CD4-positive, CD25-positive, alpha-beta regulatory T cell (primary cell): ENCODE results near the gene PRR19. TPM values are rescaled to one million over a fixed set of nuclear protein-coding genes. Genes with fewer than 3 reads are reported as not detected.
A peak's percentile ranks its signal among the peaks of the same experiment; 100 is the strongest.

ENCODE experiments used
- ATAC-seq, 2 donors: fragments of 150-1000 bp; cut with Tn5 transposase; one replicate each; pipeline ENCODE4 v1.10.0; 2021; ENCODE audit warnings: low read depth in 2 of 2, moderate number of reproducible peaks in 2 of 2, moderate library complexity in 1 of 2
- DNase-seq, 3 donors: peaks; one replicate each; pipeline versions ENCODE4 v3.0.0 to v3.0.0-alpha.2; 2012 to 2022; ENCODE audit warnings: mixed read lengths in 1 of 3
- H3K27ac ChIP-seq: one replicate; pipeline ENCODE4 v1.7.0; 2013; ENCODE audit warnings: mild to moderate bottlenecking, low read length; ENCODE audit not compliant: insufficient read depth, poor library complexity, severe bottlenecking
- H3K27me3 ChIP-seq: one replicate; pipeline ENCODE4 v1.7.0; 2013; ENCODE audit warnings: low read length; ENCODE audit not compliant: control insufficient read depth, insufficient read depth
- H3K36me3 ChIP-seq: one replicate; pipeline ENCODE4 v1.7.0; 2013; ENCODE audit warnings: mild to moderate bottlenecking, low read length, moderate library complexity; ENCODE audit not compliant: control insufficient read depth, insufficient read depth
- H3K4me1 ChIP-seq: 2 replicates; pipeline ENCODE4 v1.7.0; 2013; ENCODE audit warnings: mild to moderate bottlenecking, low read length; ENCODE audit not compliant: insufficient read depth, control insufficient read depth, poor library complexity, severe bottlenecking
- H3K4me3 ChIP-seq: one replicate; pipeline ENCODE4 v1.7.0; 2013; ENCODE audit warnings: low read depth, mild to moderate bottlenecking, low read length, moderate library complexity
- H3K9me3 ChIP-seq, 2 experiments: 1 replicate in 1 of 2; 2 replicates in 1 of 2; pipeline ENCODE4 v1.7.0; 2013; ENCODE audit warnings: low read length in 2 of 2, mild to moderate bottlenecking in 1 of 2, moderate library complexity in 1 of 2; ENCODE audit not compliant: control insufficient read depth in 2 of 2
- H3K27ac Mint-ChIP-seq, 3 donors: one replicate each; pipeline ENCODE4 v1.8.0; 2020 to 2022; ENCODE audit warnings: mild to moderate bottlenecking in 3 of 3, mixed read lengths in 3 of 3, moderate library complexity in 2 of 3
- H3K27me3 Mint-ChIP-seq: one replicate; pipeline ENCODE4 v1.8.0; 2022; ENCODE audit warnings: mild to moderate bottlenecking, mixed read lengths
- H3K36me3 Mint-ChIP-seq: one replicate; pipeline ENCODE4 v1.8.0; 2020; ENCODE audit warnings: mixed read lengths
- H3K4me1 Mint-ChIP-seq, 4 donors: one replicate each; pipeline ENCODE4 v1.8.0; 2020 to 2022; ENCODE audit warnings: mixed read lengths in 4 of 4, mild to moderate bottlenecking in 1 of 4
- H3K4me3 Mint-ChIP-seq, 4 donors: one replicate each; pipeline ENCODE4 v1.8.0; 2020 to 2022; ENCODE audit warnings: mild to moderate bottlenecking in 4 of 4, mixed read lengths in 4 of 4, moderate library complexity in 3 of 4
- H3K9me3 Mint-ChIP-seq, 7 donors: one replicate each; pipeline ENCODE4 v1.8.0; 2020 to 2022; ENCODE audit warnings: mixed read lengths in 7 of 7, mild to moderate bottlenecking in 3 of 7, moderate library complexity in 2 of 7
- polyA plus RNA-seq, 4 donors: library from polyadenylated mRNA; unstranded; fragments of 300-500 nt; fragmentation: Illumina TruSeq; gene quantifications; one replicate each; pipeline ENCODE4 v1.2.3, GENCODE V29; 2021
- total RNA-seq: library from RNA; stranded (reverse); gene quantifications from one replicate; pipeline ENCODE4 v1.2.3, GENCODE V29; 2022

PRR19 gene
- total and polyA plus RNA-seq, 5 donors from 2014 or later = 0.10 to 0.83 (median 0.21) TPM; not detected in 1

- no peaks in the 10 kb centered on the region for H3K27me3 ChIP-seq
- Mint-ChIP-seq H3K4me1 (peaks cover 0 to 55% (median 34%) of the 10 kb centered on the region in 4 donors), H3K27ac (no peak overlapping the region), H3K27me3 (no peaks in the 10 kb centered on the region), H3K36me3 (peaks cover 14% of the 10 kb centered on the region), H3K9me3 (peaks cover 0 to 2% (median 0%) of the 10 kb centered on the region in 7 donors), H3K4me3 (peak overlapping the region in 1 of 4 donors; percentile 19)
- no peak overlapping the region for H3K27ac ChIP-seq
- peaks cover 11% of the 10 kb centered on the region for H3K36me3 ChIP-seq
- no peak for ATAC-seq
- H3K4me3 ChIP-seq = no peak overlapping the region
- H3K9me3 ChIP-seq = no peaks in the 10 kb centered on the region
- no peak for DNase-seq
- H3K4me1 ChIP-seq = peaks cover 43% of the 10 kb centered on the region
Observed at GRCh38 chr19:42273407-42274064, 28.4 kb upstream of the PRR19 start.

- H3K36me3 ChIP-seq = peaks cover 11% of the 10 kb centered on the region
- no peaks in the 10 kb centered on the region for H3K27me3 Mint-ChIP-seq
- ATAC-seq (no peak), DNase-seq (no peak)
- H3K4me1 ChIP-seq = peaks cover 49% of the 10 kb centered on the region
- H3K4me3 Mint-ChIP-seq = no peak overlapping the region
- no peaks in the 10 kb centered on the region for H3K27me3 ChIP-seq
- H3K27ac ChIP-seq = no peak overlapping the region
- H3K9me3 ChIP-seq = no peaks in the 10 kb centered on the region
- peak overlapping the region in 1 of 3 donors; percentile 75 for H3K27ac Mint-ChIP-seq
- H3K9me3 Mint-ChIP-seq = peaks cover 0 to 2% (median 0%) of the 10 kb centered on the region in 7 donors
- H3K4me3 ChIP-seq = no peak overlapping the region
- peaks cover 14% of the 10 kb centered on the region for H3K36me3 Mint-ChIP-seq
- peaks cover 0 to 61% (median 38%) of the 10 kb centered on the region in 4 donors for H3K4me1 Mint-ChIP-seq
Observed at GRCh38 chr19:42274065-42274682, 27.8 kb upstream of the PRR19 start.

- Mint-ChIP-seq H3K4me3 (peak overlapping the region in 3 of 4 donors; percentile 9 to 56 (median 48)), H3K4me1 (peaks cover 4 to 60% (median 38%) of the 10 kb centered on the region in 4 donors), H3K9me3 (peaks cover 0 to 2% (median 0%) of the 10 kb centered on the region in 7 donors), H3K27ac (peak overlapping the region in 2 of 3 donors; percentile 75 to 77), H3K27me3 (no peaks in the 10 kb centered on the region), H3K36me3 (peaks cover 14% of the 10 kb centered on the region)
- no peaks in the 10 kb centered on the region for H3K27me3 ChIP-seq
- DNase-seq (no peak), ATAC-seq (no peak)
- H3K36me3 ChIP-seq = peaks cover 11% of the 10 kb centered on the region
- H3K27ac ChIP-seq = no peak overlapping the region
- peaks cover 51% of the 10 kb centered on the region for H3K4me1 ChIP-seq
- no peaks in the 10 kb centered on the region for H3K9me3 ChIP-seq
- H3K4me3 ChIP-seq = no peak overlapping the region
Observed at GRCh38 chr19:42275103-42275502, 26.8 kb upstream of the PRR19 start.

GRCh38 chr19:42275517-42275916 is 26.4 kb upstream of the PRR19 start:
- DNase-seq (no peak), ATAC-seq (no peak)
- Histone ChIP-seq H3K4me3 (no peak overlapping the region), H3K4me1 (peaks cover 47% of the 10 kb centered on the region), H3K9me3 (no peaks in the 10 kb centered on the region), H3K27me3 (no peaks in the 10 kb centered on the region), H3K27ac (no peak overlapping the region), H3K36me3 (peaks cover 11% of the 10 kb centered on the region)
- peak overlapping the region in 1 of 4 donors; percentile 57 for H3K4me3 Mint-ChIP-seq
- H3K36me3 Mint-ChIP-seq = peaks cover 14% of the 10 kb centered on the region
- peaks cover 4 to 57% (median 35%) of the 10 kb centered on the region in 4 donors for H3K4me1 Mint-ChIP-seq
- H3K9me3 Mint-ChIP-seq = peaks cover 0 to 2% (median 0%) of the 10 kb centered on the region in 7 donors
- peak overlapping the region in 2 of 3 donors; percentile 77 to 84 for H3K27ac Mint-ChIP-seq
- H3K27me3 Mint-ChIP-seq = no peaks in the 10 kb centered on the region

GRCh38 chr19:42276284-42276683 is 25.6 kb upstream of the PRR19 start:
- no peaks in the 10 kb centered on the region for H3K27me3 Mint-ChIP-seq
- H3K27ac ChIP-seq = no peak overlapping the region
- H3K4me1 Mint-ChIP-seq = peaks cover 4 to 51% (median 32%) of the 10 kb centered on the region in 4 donors
- peaks cover 43% of the 10 kb centered on the region for H3K4me1 ChIP-seq
- ATAC-seq = no peak
- no peaks in the 10 kb centered on the region for H3K27me3 ChIP-seq
- H3K36me3 Mint-ChIP-seq = peaks cover 14% of the 10 kb centered on the region
- peak overlapping the region; percentile 76 to 90 (median 84) for H3K27ac Mint-ChIP-seq
- no peak overlapping the region for H3K4me3 ChIP-seq
- no peak for DNase-seq
- H3K9me3 Mint-ChIP-seq = peaks cover 0 to 2% (median 0%) of the 10 kb centered on the region in 7 donors
- peak overlapping the region in 3 of 4 donors; percentile 3 to 57 (median 35) for H3K4me3 Mint-ChIP-seq
- H3K9me3 ChIP-seq = no peaks in the 10 kb centered on the region
- H3K36me3 ChIP-seq = peaks cover 11% of the 10 kb centered on the region

DNA sequence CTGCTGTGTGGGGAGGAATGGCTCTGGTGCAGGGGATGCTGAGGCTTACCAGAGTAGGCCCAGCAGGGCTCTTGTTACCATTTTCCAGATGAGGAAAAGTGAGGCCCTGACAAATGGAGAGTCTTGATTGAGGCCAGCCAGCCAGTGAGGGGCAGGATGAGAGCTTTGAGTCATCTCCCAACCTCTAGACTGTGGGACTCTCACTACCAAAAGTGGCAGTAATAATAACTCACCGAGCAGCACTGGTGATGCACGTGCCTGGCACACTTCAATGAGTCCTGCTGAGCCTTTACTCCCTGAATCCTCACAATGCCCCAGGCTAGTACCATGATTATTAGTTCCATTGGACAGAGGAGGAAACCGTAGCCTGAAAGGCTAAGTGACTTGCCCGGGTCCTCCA is 25.1 kb upstream of the PRR19 start:
- Mint-ChIP-seq H3K4me1 (peaks cover 4 to 47% (median 32%) of the 10 kb centered on the region in 4 donors), H3K4me3 (peak overlapping the region in 2 of 4 donors; percentile 29 to 57), H3K9me3 (peaks cover 0 to 2% (median 0%) of the 10 kb centered on the region in 7 donors), H3K27me3 (no peaks in the 10 kb centered on the region), H3K36me3 (peaks cover 14% of the 10 kb centered on the region), H3K27ac (peak overlapping the region in 1 of 3 donors; percentile 76)
- H3K4me3 ChIP-seq = no peak overlapping the region
- H3K27me3 ChIP-seq = no peaks in the 10 kb centered on the region
- H3K36me3 ChIP-seq = peaks cover 11% of the 10 kb centered on the region
- no peaks in the 10 kb centered on the region for H3K9me3 ChIP-seq
- DNase-seq (no peak), ATAC-seq (no peak)
- H3K27ac ChIP-seq = no peak overlapping the region
- peaks cover 45% of the 10 kb centered on the region for H3K4me1 ChIP-seq

DNA sequence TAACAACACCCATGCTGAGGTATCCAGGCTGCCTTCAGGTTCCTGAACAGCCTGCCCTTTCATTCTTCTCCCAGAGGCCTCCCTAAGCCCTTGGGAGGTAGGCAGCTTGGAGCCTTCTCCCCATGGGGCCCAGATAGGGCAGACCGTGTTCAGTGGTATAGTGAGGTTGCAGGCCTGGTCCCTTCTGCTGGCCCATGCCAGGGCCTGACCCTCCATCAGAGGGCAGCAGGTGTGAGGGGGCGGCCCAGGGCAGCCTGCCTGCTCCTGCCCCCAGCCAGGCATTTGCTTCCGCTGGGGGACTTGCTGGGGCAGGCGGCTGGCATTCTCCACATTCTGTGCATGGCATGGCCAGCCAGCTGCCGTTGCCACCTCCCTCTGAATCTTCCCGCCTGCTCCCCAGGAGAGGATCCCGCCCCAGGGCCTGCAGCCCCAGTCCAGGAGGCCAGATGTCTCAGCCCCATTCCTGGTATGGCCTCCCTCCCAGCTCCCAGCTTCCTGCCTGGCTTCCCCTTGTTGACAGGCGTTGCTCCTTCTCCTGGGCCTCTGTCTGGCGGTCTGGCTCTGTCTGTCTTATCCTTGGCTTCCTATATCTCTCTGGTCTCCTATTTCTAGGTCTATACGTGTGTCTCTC is 24.0 kb upstream of the PRR19 start:
- H3K9me3 ChIP-seq = no peaks in the 10 kb centered on the region
- peaks cover 11% of the 10 kb centered on the region for H3K36me3 ChIP-seq
- Mint-ChIP-seq H3K27me3 (no peaks in the 10 kb centered on the region), H3K9me3 (peaks cover 0 to 2% (median 0%) of the 10 kb centered on the region in 7 donors), H3K4me1 (peaks cover 4 to 47% (median 36%) of the 10 kb centered on the region in 4 donors), H3K36me3 (peaks cover 14% of the 10 kb centered on the region), H3K27ac (peak overlapping the region in 1 of 3 donors; percentile 96), H3K4me3 (peak overlapping the region in 3 of 4 donors; percentile 0 to 92 (median 21))
- no peak for DNase-seq
- no peak for ATAC-seq
- H3K4me3 ChIP-seq = no peak overlapping the region
- no peaks in the 10 kb centered on the region for H3K27me3 ChIP-seq
- no peak overlapping the region for H3K27ac ChIP-seq
- H3K4me1 ChIP-seq = peaks cover 56% of the 10 kb centered on the region
